PC-9 (cell line): Measurements from ENCODE around the gene TECTB.

Source experiments
- EZH2 ChIP-seq: fragments of 200-600 bp; sonication (generic); IDR thresholded peaks from 2 replicates; pipeline ENCODE4 v1.8.0; 2017; ENCODE audit warnings: antibody characterized with exemption, low read depth
- TF ChIP-seq, protein P1 (sequence below): fragments of 200-600 bp; sonication (generic); conservative IDR thresholded peaks from 2 replicates; pipeline ENCODE4 v1.6.1; 2017; ENCODE audit warnings: mixed run types, antibody characterized with exemption, mild to moderate bottlenecking, moderate library complexity

DNA sequence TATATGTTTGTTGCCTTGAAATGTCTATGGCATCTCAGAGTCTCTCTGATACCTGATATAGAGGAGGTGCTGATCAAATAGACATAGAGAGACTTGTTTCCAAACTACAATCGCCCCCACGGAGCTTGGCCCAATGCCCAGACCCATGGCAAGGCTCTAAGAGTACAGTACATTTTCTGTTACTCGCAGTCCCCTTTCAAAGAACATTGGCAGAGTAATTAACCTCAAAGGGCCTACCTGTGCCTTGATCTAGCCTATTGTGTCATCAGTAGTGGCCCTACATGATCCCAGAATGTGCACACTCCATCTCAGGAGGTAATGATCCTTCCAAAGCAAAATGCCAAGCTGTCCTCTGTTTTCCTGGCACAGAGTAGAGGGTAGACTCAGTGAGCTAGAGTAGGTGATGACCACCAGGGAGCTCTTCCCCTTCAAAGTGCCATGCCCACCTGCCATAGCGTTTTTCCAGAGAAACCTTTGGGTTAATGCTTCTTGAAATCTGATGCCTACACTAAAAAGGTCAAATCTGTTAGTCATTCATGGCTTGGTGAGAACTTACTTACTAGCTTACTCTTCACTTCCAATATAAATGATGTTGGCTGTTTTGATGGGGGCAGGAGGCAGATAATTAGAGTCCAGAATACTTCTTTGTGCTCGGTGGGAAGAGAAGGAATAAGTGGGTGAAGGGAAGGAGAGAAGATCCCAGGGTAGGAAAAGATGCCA lies 49.5 kb downstream of the TECTB start:
- TF ChIP-seq, protein P1, sequence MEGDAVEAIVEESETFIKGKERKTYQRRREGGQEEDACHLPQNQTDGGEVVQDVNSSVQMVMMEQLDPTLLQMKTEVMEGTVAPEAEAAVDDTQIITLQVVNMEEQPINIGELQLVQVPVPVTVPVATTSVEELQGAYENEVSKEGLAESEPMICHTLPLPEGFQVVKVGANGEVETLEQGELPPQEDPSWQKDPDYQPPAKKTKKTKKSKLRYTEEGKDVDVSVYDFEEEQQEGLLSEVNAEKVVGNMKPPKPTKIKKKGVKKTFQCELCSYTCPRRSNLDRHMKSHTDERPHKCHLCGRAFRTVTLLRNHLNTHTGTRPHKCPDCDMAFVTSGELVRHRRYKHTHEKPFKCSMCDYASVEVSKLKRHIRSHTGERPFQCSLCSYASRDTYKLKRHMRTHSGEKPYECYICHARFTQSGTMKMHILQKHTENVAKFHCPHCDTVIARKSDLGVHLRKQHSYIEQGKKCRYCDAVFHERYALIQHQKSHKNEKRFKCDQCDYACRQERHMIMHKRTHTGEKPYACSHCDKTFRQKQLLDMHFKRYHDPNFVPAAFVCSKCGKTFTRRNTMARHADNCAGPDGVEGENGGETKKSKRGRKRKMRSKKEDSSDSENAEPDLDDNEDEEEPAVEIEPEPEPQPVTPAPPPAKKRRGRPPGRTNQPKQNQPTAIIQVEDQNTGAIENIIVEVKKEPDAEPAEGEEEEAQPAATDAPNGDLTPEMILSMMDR, result no peak
- no peak for TF ChIP-seq EZH2
